HG02763 (cell line): Measurements from ENCODE around the gene EZH1.
A peak's percentile ranks its signal among the peaks of the same experiment; 100 is the strongest.

Source experiments
- ATAC-seq: cut with Tn5 transposase; IDR thresholded peaks from one replicate; pipeline ENCODE4 v1.9.1; 2021; ENCODE audit warnings: mild to moderate bottlenecking, moderate library complexity; ENCODE audit not compliant: unreplicated experiment

EZH1 gene

DNA sequence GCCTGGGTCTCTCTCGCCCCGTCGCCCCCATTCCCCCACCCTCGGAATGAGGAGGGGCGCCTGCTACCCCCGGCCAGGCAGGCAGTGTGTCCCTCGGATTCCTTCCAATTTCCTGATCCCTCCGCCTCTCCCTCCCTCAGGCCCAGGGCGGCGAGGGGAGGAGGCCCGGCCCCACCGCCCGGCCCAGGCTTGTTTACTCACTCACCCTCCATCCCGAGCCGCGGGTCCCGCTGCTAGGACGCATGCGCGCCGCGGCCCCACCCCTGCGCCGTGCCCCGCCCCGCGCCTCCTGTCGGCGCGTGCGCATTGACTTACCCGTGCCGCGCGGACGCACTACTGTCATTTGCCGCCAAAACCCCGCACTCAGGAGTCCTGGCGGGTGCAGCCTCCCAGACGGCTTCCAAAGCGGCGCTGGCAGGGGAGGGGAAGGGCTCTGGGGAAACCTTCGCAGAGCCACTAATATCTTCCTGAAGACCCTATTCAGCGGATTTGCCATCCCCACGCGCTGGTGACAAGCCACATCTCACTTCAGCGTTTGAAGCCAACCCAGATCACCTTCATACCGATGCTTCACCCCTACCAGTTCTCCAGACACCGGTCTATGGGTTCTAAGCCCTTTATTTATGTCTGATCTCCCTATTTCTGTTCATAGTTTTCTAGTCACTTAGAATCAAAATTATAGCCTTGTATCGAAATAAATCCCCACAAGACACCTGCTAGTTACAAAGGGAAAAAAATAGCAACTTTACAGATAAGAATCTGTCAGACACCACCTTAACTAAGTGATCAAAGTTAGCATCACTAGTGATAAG lies at the start of gene EZH1:
EZH1 (minus strand) TSS at position 235 of the 812 bp plus-strand sequence. CDS start 16,099 bp downstream, outside the sequence.
- peak; percentile 79 for ATAC-seq

GRCh38 chr17:42792545-42792944 lies 47.7 kb upstream of the EZH1 start:
- ATAC-seq: no peak

- ATAC-seq: no peak
Measured at GRCh38 chr17:42791948-42792347, 47.1 kb upstream of the EZH1 start.

GRCh38 chr17:42787266-42787665 lies 42.4 kb upstream of the EZH1 start:
- ATAC-seq: no peak

- ATAC-seq: no peak
Measured at GRCh38 chr17:42784811-42785592, 40.2 kb upstream of the EZH1 start.

DNA sequence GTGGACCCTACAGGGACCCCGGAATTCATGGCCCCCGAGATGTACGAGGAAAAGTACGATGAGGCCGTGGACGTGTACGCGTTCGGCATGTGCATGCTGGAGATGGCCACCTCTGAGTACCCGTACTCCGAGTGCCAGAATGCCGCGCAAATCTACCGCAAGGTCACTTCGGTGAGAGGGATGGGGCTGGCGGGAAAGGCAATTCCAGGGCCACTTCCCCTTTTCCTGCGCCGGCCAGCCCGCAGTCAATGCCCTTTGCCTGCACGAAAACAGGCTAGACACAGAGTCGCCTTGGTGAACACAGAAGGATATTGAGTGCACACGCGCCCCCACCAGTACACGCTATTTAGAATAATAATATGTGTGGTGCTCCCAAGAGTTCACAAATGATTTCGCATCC lies 39.6 kb upstream of the EZH1 start:
- ATAC-seq: no peak

- ATAC-seq: no peak
Measured at GRCh38 chr17:42783791-42784138, 38.9 kb upstream of the EZH1 start.

DNA sequence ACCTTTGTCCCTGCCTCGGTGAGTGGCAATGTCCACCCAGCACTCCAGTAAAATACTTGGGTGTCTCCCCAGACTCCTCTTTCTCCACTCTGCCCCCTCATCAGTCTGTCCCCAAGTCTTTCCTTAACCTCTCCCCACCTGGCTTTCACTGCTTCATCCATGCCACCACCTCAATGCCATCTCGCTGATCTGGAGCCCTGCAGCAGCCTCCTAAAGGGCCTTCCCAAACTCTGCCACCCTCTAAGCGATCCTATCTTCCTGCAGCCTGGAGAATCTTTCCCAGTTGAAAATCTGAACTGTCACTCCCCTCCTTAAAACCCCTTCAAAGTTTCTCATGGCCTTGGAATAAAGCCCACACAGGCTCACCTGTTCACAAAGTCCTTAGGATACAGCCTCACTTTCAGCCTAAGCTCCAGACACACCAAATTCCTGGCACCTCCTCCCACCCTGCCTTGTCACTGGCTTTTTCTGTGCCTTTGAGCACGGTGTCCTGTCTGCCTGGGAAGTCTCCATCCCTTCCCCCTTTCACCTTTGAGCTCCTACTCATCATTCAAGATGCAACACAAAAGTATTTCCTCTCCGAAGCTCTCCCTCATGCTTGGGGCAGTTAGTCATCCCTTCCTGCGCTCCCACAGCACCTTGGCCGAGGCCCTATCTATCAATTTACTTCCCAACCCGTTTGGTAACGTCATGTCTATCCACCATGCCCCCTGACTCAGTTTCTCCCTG lies 38.4 kb upstream of the EZH1 start:
- no peak for ATAC-seq

GRCh38 chr17:42782166-42783061 lies 37.6 kb upstream of the EZH1 start:
- no peak for ATAC-seq

GRCh38 chr17:42781639-42782165 lies 36.9 kb upstream of the EZH1 start:
- no peak for ATAC-seq

DNA sequence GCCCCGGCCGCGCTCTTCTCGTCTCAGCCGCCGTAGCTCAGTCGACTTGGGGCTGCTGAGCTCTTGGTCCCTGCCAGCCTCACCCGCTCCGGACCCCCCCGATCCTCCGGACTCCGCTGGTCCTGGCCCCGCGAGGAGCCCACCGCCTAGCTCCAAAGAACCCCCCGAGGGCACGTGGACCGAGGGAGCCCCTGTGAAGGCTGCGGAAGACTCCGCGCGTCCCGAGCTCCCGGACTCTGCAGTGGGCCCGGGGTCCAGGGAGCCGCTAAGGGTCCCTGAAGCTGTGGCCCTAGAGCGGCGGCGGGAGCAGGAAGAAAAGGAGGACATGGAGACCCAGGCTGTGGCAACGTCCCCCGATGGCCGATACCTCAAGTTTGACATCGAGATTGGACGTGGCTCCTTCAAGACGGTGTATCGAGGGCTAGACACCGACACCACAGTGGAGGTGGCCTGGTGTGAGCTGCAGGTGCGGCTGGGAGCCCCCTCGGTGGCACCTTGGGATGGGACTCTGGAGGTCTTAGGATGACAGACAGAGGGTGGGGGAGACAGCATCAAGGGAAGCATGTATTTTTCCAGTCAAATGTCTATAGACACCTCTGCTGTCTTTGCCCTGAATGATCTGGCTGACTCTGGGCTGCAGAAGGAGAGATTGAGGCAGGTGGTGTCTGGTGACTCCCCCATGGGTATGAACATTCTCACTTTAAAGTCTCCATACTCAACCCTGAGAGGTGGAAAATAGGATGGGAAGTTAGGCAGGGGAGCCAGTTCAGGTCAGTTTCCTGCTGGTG lies 36.2 kb upstream of the EZH1 start:
- ATAC-seq: no peak

DNA sequence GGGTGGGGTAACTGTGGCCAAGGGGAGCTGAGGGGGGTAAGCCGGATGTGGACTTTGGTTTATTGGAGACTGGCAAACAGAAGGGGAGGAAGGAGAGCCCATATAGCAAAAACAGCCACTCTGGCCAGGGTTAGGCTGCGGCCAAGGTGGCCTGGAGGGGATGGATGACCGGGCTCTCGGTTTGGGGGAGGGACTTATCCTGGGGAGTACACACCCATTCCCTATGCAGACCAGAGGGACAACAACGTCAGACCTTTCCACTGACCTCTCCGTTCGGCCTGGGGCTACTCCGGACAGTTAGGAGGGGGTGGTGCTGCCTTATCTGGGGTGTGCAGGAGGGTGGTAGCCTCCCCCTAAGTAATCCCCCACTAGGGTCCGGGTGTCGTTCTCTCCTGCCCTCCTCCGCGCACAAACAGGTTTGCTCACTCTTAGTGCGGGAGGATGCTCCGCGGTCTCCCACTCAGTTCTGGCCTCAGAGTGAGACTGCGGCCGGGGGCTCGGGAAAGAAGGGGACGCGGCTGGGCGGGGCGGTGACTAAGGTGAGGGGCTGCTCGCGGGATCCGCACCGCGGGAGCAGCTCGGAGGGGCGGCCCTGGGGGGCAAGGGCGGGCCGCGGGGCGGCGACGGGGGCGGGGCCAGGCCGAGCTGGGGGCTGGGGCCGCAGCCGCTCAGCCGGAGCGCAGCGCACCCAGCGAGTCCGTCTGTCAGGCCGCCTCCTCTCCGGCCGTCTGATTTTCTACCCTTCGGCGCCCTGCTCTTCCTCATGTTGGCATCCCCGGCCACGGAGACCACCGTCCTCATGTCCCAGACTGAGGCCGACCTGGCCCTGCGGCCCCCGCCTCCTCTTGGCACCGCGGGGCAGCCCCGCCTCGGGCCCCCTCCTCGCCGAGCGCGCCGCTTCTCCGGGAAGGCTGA lies 35.4 kb upstream of the EZH1 start, which contains the start of gene WNK4:
WNK4 (plus strand) TSS at position 675 of the 915 bp plus-strand sequence; CDS start at position 764, 89 bp downstream.
- ATAC-seq: no peak

- ATAC-seq: no peak
Measured at GRCh38 chr17:42779304-42779935, 34.6 kb upstream of the EZH1 start.

GRCh38 chr17:42778570-42778969 lies 33.7 kb upstream of the EZH1 start:
- no peak for ATAC-seq

DNA sequence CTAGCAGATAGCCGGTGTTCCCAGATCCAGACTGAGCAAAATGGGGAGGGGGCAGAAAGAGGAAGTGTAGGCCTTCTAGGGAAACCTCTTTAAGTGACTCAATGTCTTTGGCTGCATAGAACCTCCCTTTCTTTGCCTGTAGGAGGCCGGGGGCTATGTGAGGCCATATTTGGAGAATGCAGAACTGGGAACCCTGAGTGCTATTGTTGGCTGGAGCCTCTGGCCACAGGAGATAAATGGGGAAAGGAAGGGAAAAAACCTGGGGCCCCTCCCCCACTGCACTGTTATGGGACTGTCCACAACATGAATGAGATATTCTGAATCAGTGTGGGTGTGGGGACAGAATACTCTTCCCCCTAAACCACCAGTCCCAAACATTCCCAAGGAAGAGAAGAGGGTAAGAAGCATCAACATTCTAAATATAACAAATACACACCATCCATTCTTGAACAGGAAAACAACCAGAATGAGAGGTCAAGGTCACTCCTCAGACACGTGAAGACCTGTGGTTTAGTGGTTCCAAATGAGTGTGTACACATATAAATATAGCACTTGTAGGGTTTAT lies 30.8 kb upstream of the EZH1 start:
- ATAC-seq: no peak

DNA sequence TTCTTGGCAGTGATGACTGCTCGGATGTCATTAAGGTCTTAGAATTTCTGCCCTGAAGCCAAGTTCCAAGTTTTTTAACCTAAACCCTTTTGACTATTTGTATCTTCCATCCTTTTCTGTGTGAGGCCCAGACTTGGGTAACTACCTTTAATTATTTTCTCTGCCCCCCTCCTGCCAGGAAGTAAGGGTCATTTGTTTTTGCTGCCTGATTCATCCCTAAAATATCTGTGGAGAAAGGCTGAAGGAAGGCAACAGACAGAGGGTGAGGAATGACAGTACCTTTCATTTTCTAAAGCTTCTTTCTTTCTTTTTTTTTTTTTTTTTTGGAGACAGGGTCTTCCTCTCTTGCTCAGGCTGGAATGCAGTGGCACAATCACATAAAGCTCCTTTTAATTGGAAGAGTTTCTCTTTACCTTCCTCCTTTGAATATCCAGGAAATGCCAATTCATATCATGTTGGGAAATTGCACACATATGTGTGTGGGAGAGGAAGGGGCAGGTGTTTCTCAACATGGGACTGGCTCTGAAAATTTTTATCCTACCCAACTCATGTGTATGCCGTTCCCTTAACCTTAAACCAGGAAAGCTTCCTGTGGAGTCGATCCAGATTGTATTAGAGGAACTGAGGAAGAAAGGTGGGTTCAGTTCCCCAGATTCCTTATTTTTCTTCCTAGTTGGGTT lies 29.4 kb upstream of the EZH1 start:
- no peak for ATAC-seq
